ENCODE results near the gene MLPH. TPM values are rescaled to one million over a fixed set of nuclear protein-coding genes. Genes with fewer than 3 reads are reported as not detected.

The MLPH gene
- polyA plus RNA-seq, 1 experiment = 15.6 TPM

DNA sequence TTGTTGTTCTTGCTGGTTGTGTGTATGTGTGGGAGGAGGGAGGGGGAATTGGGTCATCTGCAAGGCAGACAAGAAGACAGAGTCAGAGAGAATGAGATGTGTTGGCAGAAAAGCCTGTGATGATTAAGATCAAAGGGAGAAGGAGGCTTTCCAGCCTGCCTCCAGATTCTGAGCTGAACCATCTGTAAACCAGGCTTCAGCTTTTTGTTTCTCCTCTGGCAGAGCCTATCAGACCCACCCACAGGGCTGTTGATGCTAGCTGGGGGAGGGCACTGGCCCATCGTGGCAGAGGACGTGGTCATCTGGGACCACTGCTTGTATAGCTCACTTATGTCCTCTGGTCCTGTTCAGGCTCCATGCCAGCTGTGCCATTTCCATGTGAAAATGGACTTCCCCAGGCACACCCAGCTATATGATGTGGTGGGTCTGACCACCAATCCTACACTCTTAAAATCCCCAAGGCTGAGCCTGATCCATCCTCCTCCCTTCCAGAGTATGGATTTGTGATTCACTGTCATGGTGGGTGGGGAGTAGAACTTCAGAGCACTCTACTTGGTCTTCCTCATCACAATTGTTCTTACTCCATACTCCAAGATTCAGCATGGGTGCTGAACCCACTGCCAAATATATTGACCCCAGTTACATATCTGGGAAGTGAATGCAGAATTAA is 45.3 kb upstream of the MLPH start:
- H3K27me3 ChIP-seq (ENCODE audit: control insufficient read depth, insufficient read depth, low read length) = no peaks in the 10 kb centered on the region
- peak; percentile 66 for DNase-seq (ENCODE audit: low read depth, low spot score)
- H3K27ac ChIP-seq (ENCODE audit: low read depth, low read length) = no peak overlapping the region
- TF ChIP-seq, protein P1, sequence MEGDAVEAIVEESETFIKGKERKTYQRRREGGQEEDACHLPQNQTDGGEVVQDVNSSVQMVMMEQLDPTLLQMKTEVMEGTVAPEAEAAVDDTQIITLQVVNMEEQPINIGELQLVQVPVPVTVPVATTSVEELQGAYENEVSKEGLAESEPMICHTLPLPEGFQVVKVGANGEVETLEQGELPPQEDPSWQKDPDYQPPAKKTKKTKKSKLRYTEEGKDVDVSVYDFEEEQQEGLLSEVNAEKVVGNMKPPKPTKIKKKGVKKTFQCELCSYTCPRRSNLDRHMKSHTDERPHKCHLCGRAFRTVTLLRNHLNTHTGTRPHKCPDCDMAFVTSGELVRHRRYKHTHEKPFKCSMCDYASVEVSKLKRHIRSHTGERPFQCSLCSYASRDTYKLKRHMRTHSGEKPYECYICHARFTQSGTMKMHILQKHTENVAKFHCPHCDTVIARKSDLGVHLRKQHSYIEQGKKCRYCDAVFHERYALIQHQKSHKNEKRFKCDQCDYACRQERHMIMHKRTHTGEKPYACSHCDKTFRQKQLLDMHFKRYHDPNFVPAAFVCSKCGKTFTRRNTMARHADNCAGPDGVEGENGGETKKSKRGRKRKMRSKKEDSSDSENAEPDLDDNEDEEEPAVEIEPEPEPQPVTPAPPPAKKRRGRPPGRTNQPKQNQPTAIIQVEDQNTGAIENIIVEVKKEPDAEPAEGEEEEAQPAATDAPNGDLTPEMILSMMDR (IDR thresholded peaks at IDR 0.05; ENCODE audit: low read depth, low read length) = no peak
- POLR2A ChIA-PET = interaction anchor here (0.7 to 1.9 kb wide), 8 partner anchors 10 to 60 kb away, joined by 3 to 15 read pairs (median 4); partner anchors contain the start of gene COL6A3
- peaks cover 13% of the 10 kb centered on the region for H3K9me3 ChIP-seq (ENCODE audit: control insufficient read depth, insufficient read depth, low read length)
- CTCF ChIA-PET = interaction anchor here (1.2 to 4.2 kb wide), 5 partner anchors 9 to 71 kb away, joined by 3 to 53 read pairs (median 11); no protein-coding TSS in a partner anchor
- H3K4me3 ChIP-seq (ENCODE audit: low read depth, low read length) = no peak overlapping the region

DNA sequence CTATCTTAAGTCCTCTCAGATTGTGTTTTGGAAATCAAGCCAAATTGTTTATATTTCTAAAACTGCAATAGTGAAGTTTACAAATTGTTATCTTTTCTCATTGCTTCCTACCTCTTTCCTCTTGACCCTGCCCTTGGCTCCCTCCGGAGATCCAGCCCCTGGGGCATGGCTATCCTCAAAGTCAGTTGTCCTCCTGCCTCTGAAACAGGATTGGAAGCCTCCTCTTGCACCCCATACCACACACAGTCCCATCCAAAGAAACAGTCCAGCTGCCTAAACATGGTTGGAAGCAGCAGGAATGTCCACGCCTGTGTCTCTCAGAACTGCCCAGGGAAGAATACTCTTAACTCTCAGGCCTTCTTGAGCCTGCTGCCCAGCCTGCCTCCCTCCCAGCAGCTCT is 43.0 kb upstream of the MLPH start:
- no peaks in the 10 kb centered on the region for H3K27me3 ChIP-seq (ENCODE audit: control insufficient read depth, insufficient read depth, low read length)
- ChIA-PET POLR2A (no interaction called here), CTCF (interaction anchor here (4.2 kb wide), 1 partner anchor 23 kb away, joined by 53 read pairs; no protein-coding TSS in a partner anchor)
- H3K4me3 ChIP-seq (ENCODE audit: low read depth, low read length) = no peak overlapping the region
- peaks cover 13% of the 10 kb centered on the region for H3K9me3 ChIP-seq (ENCODE audit: control insufficient read depth, insufficient read depth, low read length)
- peak overlapping the region; percentile 21 for H3K27ac ChIP-seq (ENCODE audit: low read depth, low read length)
- TF ChIP-seq, protein P1 (IDR thresholded peaks at IDR 0.05; ENCODE audit: low read depth, low read length) = no peak
- no peak for DNase-seq (ENCODE audit: low read depth, low spot score)

GRCh38 chr2:237445611-237446337 is 41.3 kb upstream of the MLPH start:
- Histone ChIP-seq H3K27me3 (ENCODE audit: control insufficient read depth, insufficient read depth, low read length) (no peaks in the 10 kb centered on the region), H3K4me3 (ENCODE audit: low read depth, low read length) (no peak overlapping the region), H3K9me3 (ENCODE audit: control insufficient read depth, insufficient read depth, low read length) (peaks cover 10% of the 10 kb centered on the region; the same call in 1 of the 2 replicates), H3K27ac (ENCODE audit: low read depth, low read length) (no peak overlapping the region)
- CTCF ChIA-PET = interaction anchor here (0.8 to 1.3 kb wide), 2 partner anchors 22 to 24 kb away, joined by 3 to 5 read pairs; no protein-coding TSS in a partner anchor
- DNase-seq (ENCODE audit: low read depth, low spot score) = no peak
- POLR2A ChIA-PET = no interaction called here
- TF ChIP-seq, protein P1 (IDR thresholded peaks at IDR 0.05; ENCODE audit: low read depth, low read length) = no peak

DNA sequence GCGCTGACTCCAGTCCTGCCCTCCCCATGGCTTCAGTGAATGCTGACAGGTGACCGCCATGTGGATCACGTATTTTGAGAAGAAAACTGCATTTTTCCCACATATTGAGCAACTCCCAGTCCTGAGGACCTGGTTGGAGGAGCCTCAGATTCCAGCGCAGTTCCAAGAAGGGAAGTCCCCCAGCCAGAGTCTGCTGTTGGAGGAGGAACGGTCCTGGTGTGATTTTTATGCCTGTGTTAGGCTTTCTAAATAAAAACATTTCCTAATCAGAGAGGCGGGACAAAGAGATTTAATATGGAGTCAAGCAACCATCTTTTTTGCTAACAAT is 40.7 kb upstream of the MLPH start:
- Histone ChIP-seq H3K27ac (ENCODE audit: low read depth, low read length) (no peak overlapping the region), H3K9me3 (ENCODE audit: control insufficient read depth, insufficient read depth, low read length) (peaks cover 10% of the 10 kb centered on the region; the same call in 1 of the 2 replicates), H3K4me3 (ENCODE audit: low read depth, low read length) (no peak overlapping the region), H3K27me3 (ENCODE audit: control insufficient read depth, insufficient read depth, low read length) (no peaks in the 10 kb centered on the region)
- DNase-seq (ENCODE audit: low read depth, low spot score) = no peak
- CTCF ChIA-PET = interaction anchor here (0.7 to 1.3 kb wide), 3 partner anchors 22 to 29 kb away, joined by 3 to 5 read pairs (median 3); no protein-coding TSS in a partner anchor
- TF ChIP-seq, protein P1 (IDR thresholded peaks at IDR 0.05; ENCODE audit: low read depth, low read length) = no peak
- POLR2A ChIA-PET = no interaction called here

GRCh38 chr2:237447496-237447895 is 39.6 kb upstream of the MLPH start:
- peaks cover 10% of the 10 kb centered on the region; the same call in 1 of the 2 replicates for H3K9me3 ChIP-seq (ENCODE audit: control insufficient read depth, insufficient read depth, low read length)
- ChIA-PET CTCF (interaction anchor here (4.9 kb wide), 1 partner anchor 26 kb away, joined by 55 read pairs; no protein-coding TSS in a partner anchor), POLR2A (no interaction called here)
- no peak overlapping the region for H3K4me3 ChIP-seq (ENCODE audit: low read depth, low read length)
- H3K27ac ChIP-seq (ENCODE audit: low read depth, low read length) = no peak overlapping the region
- DNase-seq (ENCODE audit: low read depth, low spot score) = no peak
- TF ChIP-seq, protein P1 (IDR thresholded peaks at IDR 0.05; ENCODE audit: low read depth, low read length) = no peak
- no peaks in the 10 kb centered on the region for H3K27me3 ChIP-seq (ENCODE audit: control insufficient read depth, insufficient read depth, low read length)

All from AG04450 (cell line).